GM21528 (cell line): ENCODE results near the gene ANTXRL.
"Not testable (repeated sequence)": the region's sequence is repeated elsewhere in the genome, so short reads cannot be mapped to it uniquely, and the experiment has no call there.

ENCODE experiments used
- ATAC-seq: cut with Tn5 transposase; IDR thresholded peaks from one replicate; pipeline ENCODE4 v1.9.1; 2021; ENCODE audit warnings: mild to moderate bottlenecking, moderate library complexity; ENCODE audit not compliant: unreplicated experiment, low FRiP score

The ANTXRL gene

GRCh38 chr10:46271795-46272499, 14.8 kb upstream of the ANTXRL start:
- ATAC-seq: not testable (repeated sequence)

GRCh38 chr10:46272863-46273415, 13.9 kb upstream of the ANTXRL start:
- no peak for ATAC-seq

- ATAC-seq: no peak
These were observed 13.0 kb upstream of the ANTXRL start for GRCh38 chr10:46273506-46274477.

GRCh38 chr10:46277840-46278239, 9.0 kb upstream of the ANTXRL start:
- no peak for ATAC-seq

- ATAC-seq: not testable (repeated sequence)
These were observed 4.4 kb upstream of the ANTXRL start for GRCh38 chr10:46282421-46282831.

- ATAC-seq: no peak
These were observed 3.8 kb upstream of the ANTXRL start for GRCh38 chr10:46282842-46283574.

- no peak for ATAC-seq
These were observed 3.1 kb upstream of the ANTXRL start for GRCh38 chr10:46283580-46284285.

- peak; percentile 93 for ATAC-seq
These were observed 2.2 kb upstream of the ANTXRL start for GRCh38 chr10:46284286-46285229.

- ATAC-seq: peak; percentile 5
These were observed 1.5 kb upstream of the ANTXRL start for GRCh38 chr10:46285300-46285699.

GRCh38 chr10:46285966-46286620, 704 bp upstream of the ANTXRL start:
- no peak for ATAC-seq

- ATAC-seq: no peak
These were observed 1.2 kb downstream of the ANTXRL start for GRCh38 chr10:46287846-46288477.

GRCh38 chr10:46288601-46289206, 1.9 kb downstream of the ANTXRL start:
- no peak for ATAC-seq

GRCh38 chr10:46289209-46289810, 2.5 kb downstream of the ANTXRL start:
- ATAC-seq: no peak

- ATAC-seq: no peak
These were observed 3.5 kb downstream of the ANTXRL start for GRCh38 chr10:46290101-46290886.

GRCh38 chr10:46291817-46292572, 5.2 kb downstream of the ANTXRL start:
- no peak for ATAC-seq
